Kidney glomerular epithelial cell (primary cell): ENCODE results near the gene PLEKHG4B.

Experiments used
- DNase-seq: peaks from one replicate; lab custom pipeline; 2025; lab: John Stamatoyannopoulos, UW

The PLEKHG4B gene

DNA sequence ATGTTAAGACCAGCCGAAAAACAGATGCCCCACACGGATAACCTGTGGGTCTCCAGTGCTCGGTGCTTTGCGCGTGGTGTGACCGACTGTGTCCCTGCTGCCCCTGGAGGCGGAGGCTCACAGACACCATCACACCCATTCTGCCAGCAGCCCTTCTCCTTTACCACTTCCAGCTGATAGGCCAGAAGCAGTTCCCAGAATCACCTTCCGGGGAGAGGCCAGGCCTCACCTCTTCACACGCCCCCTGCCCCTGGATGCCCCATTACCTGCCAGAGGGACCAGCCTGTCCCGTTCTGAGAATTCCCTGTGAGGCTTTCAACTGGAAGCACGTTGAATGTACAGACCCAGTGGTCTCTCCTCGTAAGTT, 77.7 kb downstream of the PLEKHG4B start:
- DNase-seq, result no peak

DNA sequence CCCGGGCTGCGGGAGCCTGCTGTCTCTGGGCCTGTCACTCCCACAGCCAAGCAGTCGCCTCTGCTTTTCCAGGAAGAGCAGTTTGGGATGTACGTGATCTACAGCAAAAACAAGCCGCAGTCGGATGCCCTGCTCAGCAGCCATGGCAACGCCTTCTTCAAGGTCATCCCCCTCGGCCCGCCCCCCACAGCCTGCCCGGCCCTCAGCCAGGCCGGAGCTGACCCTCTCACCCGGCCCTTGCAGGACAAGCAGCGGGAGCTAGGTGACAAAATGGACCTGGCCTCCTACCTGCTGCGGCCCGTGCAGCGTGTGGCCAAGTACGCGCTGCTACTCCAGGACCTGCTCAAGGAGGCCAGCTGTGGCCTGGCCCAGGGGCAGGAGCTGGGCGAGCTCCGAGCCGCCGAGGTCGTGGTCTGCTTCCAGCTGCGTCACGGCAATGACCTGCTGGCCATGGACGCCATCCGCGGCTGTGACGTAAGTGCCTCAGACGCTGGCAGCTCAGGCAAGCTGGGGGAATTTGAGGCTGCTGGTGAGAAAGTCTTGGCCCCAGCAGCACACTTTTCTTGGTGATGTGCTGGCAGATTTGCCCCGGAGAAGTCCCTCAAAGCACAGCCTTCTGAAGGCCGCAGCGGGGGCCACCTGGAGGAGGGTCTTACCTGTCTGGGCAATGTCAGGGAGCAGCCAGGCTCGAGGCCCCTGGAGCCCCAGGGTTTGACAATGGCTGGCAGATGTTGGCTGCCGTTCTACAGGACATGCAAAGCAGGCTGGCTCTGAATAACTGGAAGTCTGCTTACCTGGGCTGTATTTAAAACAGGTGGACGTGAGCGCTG, 79.2 kb downstream of the PLEKHG4B start:
- DNase-seq, result no peak

- DNase-seq, result no peak
Measured at GRCh38 chr5:171801-172331, 79.9 kb downstream of the PLEKHG4B start.

GRCh38 chr5:172421-172820, 80.5 kb downstream of the PLEKHG4B start:
- DNase-seq, result no peak

- no peak for DNase-seq
Measured at GRCh38 chr5:172841-173251, 80.9 kb downstream of the PLEKHG4B start.

- no peak for DNase-seq
Measured at GRCh38 chr5:173392-174290, 81.7 kb downstream of the PLEKHG4B start.

- no peak for DNase-seq
Measured at GRCh38 chr5:174291-174600, 82.3 kb downstream of the PLEKHG4B start.

GRCh38 chr5:174876-175465, 83.0 kb downstream of the PLEKHG4B start:
- DNase-seq, result no peak

- DNase-seq, result no peak
Measured at GRCh38 chr5:176296-176823, 84.4 kb downstream of the PLEKHG4B start.

DNA sequence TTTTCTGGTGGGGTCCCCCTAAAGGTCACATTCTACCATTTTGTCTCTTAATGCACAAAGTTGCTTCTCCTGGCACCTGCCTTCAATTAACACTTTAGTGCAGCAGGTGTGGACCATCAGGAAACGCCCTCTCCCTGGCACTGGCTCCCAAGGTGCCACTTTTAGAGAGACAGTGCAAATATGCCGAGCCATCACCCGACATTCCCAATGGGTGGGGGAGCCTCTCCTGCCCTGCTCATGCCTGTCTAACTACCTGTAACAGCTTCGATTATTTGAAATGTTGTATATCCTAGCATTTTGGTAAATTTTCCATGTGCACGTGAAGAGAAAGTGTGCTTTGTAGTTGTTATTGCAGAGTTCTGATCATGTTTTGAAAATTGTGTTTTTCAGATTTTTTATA, 86.1 kb downstream of the PLEKHG4B start:
- no peak for DNase-seq

- no peak for DNase-seq
Measured at GRCh38 chr5:179401-179800, 87.4 kb downstream of the PLEKHG4B start.

DNA sequence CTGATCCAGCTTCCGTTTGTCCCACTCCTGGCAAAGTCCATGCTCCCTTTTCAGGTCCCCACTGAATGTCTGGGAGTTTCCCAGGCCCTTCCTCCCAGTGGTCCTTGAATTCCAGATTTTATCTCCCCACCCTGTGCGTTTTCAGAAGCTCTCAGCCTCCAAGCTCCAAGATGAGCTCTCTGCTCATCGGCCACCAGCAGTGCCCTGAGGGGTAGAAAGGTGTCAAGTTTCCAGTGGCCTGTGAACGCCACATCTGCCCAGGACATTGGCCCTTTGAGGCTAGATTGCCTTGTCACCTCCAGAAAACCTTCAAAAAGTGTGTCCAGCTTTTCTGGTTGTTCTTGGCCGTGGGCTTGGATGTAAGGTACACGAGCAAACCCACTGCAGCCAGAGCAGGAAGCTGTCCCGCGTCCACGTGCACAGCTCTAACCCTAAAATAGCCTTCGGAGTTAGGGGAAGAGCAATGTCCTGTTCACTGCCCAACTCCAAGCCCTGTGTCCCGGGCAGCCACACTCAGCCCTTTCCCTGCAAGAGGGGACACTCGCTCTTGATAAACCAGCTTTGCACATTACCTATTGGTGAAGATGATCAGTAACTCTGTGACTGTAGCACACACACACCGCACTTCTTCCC, 88.4 kb downstream of the PLEKHG4B start:
- no peak for DNase-seq

GRCh38 chr5:181160-181559, 89.2 kb downstream of the PLEKHG4B start:
- no peak for DNase-seq

DNA sequence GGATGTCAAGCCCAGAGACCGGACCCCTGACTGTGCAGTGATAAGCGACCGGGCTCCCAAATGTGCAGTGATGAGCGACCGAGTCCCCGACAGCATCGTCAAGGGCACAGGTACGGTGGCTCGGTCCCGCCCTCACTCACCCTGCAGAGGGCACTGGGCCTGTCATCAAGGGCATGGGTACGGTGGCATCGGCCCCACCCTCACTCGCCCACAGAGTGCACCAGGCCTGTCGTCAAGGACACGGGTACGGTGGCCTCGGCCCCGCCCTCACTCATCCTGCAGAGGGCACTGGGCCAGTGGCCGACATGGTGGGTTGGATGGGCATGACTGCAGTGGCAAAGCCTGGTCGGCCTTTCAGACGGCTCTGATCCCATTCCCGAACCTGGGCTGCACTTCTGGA, 89.6 kb downstream of the PLEKHG4B start:
- no peak for DNase-seq

- no peak for DNase-seq
Measured at GRCh38 chr5:182126-182525, 90.2 kb downstream of the PLEKHG4B start.

DNA sequence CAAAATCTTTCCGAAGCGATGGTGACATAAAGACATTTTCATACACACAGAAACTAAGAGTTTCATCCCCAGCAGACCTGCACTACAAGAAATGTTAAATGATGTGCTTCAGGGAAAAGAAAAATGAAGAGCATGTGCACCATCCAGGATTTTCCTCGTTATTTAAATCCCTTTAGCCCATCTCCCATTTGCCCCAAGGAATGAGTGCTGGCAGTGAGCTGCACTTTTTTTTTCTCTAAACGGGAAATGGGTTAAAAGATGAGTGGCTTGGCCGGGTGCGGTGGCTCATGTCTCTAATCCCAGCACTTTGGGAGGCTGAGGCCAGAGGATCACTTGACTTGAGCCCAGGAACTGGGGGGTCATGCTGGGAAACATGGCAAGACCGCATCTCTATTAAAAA, 92.5 kb downstream of the PLEKHG4B start:
- DNase-seq, result no peak

- DNase-seq, result no peak
Measured at GRCh38 chr5:185095-186070, 93.4 kb downstream of the PLEKHG4B start.

GRCh38 chr5:186091-187041, 94.4 kb downstream of the PLEKHG4B start:
- no peak for DNase-seq

DNA sequence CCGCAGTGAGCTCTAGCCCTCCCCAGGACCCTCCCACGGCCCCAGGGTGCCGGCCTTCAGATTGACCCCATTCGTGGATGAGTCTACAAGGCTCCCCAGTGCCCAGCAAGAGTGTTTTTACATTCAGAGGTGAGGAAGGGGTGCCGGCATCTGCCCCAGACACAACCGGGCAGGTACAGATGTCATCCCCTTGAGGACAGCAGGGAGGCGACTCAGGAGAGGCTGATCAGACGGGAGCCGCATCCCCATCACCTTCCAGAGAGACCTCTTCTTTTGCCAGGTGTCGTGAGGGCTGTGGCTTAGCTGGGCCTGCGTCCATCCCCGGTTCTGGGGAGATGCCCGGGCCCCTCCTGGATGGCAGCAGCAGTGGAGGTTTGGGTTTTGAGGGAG, 95.1 kb downstream of the PLEKHG4B start:
- DNase-seq, result no peak
